Neural cell (in vitro differentiated cells): Measurements from ENCODE around the gene POLK.

Source experiments
- RAD21 ChIP-seq: fragments of 450-650 bp; conservative IDR thresholded peaks from 2 replicates; pipeline ENCODE4 v1.6.1; 2014; ENCODE audit warnings: antibody characterized with exemption, mild to moderate bottlenecking, moderate library complexity
- TAF1 ChIP-seq: IDR thresholded peaks from 2 replicates; pipeline ENCODE4 v1.6.1; 2012; ENCODE audit warnings: low read depth
- TF ChIP-seq, protein P1 (sequence below): fragments of 450-650 bp; IDR thresholded peaks from 2 replicates; pipeline ENCODE4 v1.5.1; 2014; ENCODE audit warnings: antibody characterized with exemption, mild to moderate bottlenecking, moderate library complexity; ENCODE audit not compliant: poor library complexity, severe bottlenecking

GRCh38 chr5:75571547-75571946 lies 59.9 kb downstream of the POLK start:
- TF ChIP-seq TAF1 (no peak), RAD21 (no peak)
- TF ChIP-seq, protein P1, sequence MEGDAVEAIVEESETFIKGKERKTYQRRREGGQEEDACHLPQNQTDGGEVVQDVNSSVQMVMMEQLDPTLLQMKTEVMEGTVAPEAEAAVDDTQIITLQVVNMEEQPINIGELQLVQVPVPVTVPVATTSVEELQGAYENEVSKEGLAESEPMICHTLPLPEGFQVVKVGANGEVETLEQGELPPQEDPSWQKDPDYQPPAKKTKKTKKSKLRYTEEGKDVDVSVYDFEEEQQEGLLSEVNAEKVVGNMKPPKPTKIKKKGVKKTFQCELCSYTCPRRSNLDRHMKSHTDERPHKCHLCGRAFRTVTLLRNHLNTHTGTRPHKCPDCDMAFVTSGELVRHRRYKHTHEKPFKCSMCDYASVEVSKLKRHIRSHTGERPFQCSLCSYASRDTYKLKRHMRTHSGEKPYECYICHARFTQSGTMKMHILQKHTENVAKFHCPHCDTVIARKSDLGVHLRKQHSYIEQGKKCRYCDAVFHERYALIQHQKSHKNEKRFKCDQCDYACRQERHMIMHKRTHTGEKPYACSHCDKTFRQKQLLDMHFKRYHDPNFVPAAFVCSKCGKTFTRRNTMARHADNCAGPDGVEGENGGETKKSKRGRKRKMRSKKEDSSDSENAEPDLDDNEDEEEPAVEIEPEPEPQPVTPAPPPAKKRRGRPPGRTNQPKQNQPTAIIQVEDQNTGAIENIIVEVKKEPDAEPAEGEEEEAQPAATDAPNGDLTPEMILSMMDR, result no peak
